HTR-8/SVneo (cell line): ENCODE data around the gene MYO3B.
"Not testable (repeated sequence)": the region's sequence is repeated elsewhere in the genome, so short reads cannot be mapped to it uniquely, and the experiment has no call there.

Experiments
- DNase-seq: peaks from one replicate; pipeline ENCODE4 v3.0.0; 2011; ENCODE audit warnings: low spot score, mixed read lengths; ENCODE audit not compliant: insufficient read length
- FAIRE-seq: peaks from 2 replicates; lab custom pipeline; 2011; peaks lifted over from hg19 to GRCh38; lab: Jason Lieb, UNC

The MYO3B gene

GRCh38 chr2:170324640-170325046, 146.7 kb downstream of the MYO3B start:
- DNase-seq: peak; percentile 26
- no peak for FAIRE-seq

- no peak for FAIRE-seq
Observed at GRCh38 chr2:170330881-170331280, 152.9 kb downstream of the MYO3B start.

GRCh38 chr2:170332676-170333402, 154.9 kb downstream of the MYO3B start:
- FAIRE-seq: no peak
- no peak for DNase-seq

More at GRCh38 chr2:170330881-170331280, 152.9 kb downstream of the MYO3B start:
- no peak for DNase-seq

- DNase-seq (no peak), FAIRE-seq (no peak)
Observed at GRCh38 chr2:170335351-170335750, 157.4 kb downstream of the MYO3B start.

- FAIRE-seq: no peak
- no peak for DNase-seq
Observed at GRCh38 chr2:170336408-170336807, 158.5 kb downstream of the MYO3B start.

GRCh38 chr2:170336916-170337315, 159.0 kb downstream of the MYO3B start:
- no peak for DNase-seq
- FAIRE-seq: no peak

GRCh38 chr2:170339322-170339721, 161.4 kb downstream of the MYO3B start:
- FAIRE-seq: no peak
- no peak for DNase-seq

GRCh38 chr2:170339750-170340692, 162.1 kb downstream of the MYO3B start:
- FAIRE-seq (no peak), DNase-seq (no peak)

GRCh38 chr2:170340693-170341068, 162.7 kb downstream of the MYO3B start:
- DNase-seq: no peak
- no peak for FAIRE-seq

GRCh38 chr2:170341684-170342623, 164.0 kb downstream of the MYO3B start:
- no peak for DNase-seq
- FAIRE-seq: no peak

GRCh38 chr2:170344663-170345346, 166.9 kb downstream of the MYO3B start:
- no peak for FAIRE-seq
- no peak for DNase-seq

GRCh38 chr2:170345607-170346006, 167.7 kb downstream of the MYO3B start:
- FAIRE-seq (no peak), DNase-seq (no peak)

- FAIRE-seq, DNase-seq: not testable (repeated sequence)
Observed at GRCh38 chr2:170349269-170349668, 171.3 kb downstream of the MYO3B start.

- FAIRE-seq (no peak), DNase-seq (no peak)
Observed at GRCh38 chr2:170350929-170351826, 173.2 kb downstream of the MYO3B start.

GRCh38 chr2:170353723-170354122, 175.8 kb downstream of the MYO3B start:
- no peak for DNase-seq
- no peak for FAIRE-seq

- FAIRE-seq (no peak), DNase-seq (no peak)
Observed at GRCh38 chr2:170354388-170354787, 176.4 kb downstream of the MYO3B start.

- FAIRE-seq: peak; percentile 67
- DNase-seq: no peak
Observed at GRCh38 chr2:170354855-170355780, 177.2 kb downstream of the MYO3B start.

- no peak for FAIRE-seq
- no peak for DNase-seq
Observed at GRCh38 chr2:170359466-170359865, 181.5 kb downstream of the MYO3B start.
